Measurements from ENCODE around the gene GRIK3.

- TF ChIP-seq POLR2A (IDR thresholded peaks at IDR 0.05; ENCODE audit: low read depth, low read length), result no peak
- TF ChIP-seq POLR2AphosphoS5 (IDR thresholded peaks at IDR 0.05; ENCODE audit: low read depth, low read length), result no peak
- TF ChIP-seq TAF1 (IDR thresholded peaks at IDR 0.05; ENCODE audit: borderline replicate concordance, low read depth, low read length), result no peak
These were observed 175.3 kb downstream of the GRIK3 start for GRCh38 chr1:36858981-36859380.

Measured in GM12892 (cell line).